Measurements from ENCODE around the gene CENPO.
"Not testable (repeated sequence)": the region's sequence is repeated elsewhere in the genome, so short reads cannot be mapped to it uniquely, and the experiment has no call there.

The CENPO gene

GRCh38 chr2:24824966-24825882 is 32.0 kb downstream of the CENPO start:
- DNase-seq: no peak

- peak; percentile 15 for DNase-seq
Measured at GRCh38 chr2:24825883-24826772, 32.9 kb downstream of the CENPO start.

DNA sequence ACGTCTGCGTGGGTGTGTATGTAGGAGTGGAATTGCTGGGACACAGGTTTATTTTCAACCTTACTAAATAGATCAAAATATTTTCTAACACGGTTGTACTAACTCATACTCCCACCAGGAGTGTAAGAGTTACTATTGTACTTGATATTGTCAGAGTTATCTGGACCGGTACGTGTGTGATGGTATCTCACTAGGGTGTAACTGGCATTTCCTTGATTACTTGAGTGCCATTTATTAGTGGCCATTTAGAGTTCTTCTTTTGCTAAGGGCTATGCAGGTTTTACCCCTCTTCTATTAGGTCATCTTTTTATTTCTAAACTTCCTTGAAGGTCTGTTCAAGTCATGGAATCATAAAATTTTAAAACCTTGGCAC is 33.5 kb downstream of the CENPO start:
- no peak for DNase-seq

DNA sequence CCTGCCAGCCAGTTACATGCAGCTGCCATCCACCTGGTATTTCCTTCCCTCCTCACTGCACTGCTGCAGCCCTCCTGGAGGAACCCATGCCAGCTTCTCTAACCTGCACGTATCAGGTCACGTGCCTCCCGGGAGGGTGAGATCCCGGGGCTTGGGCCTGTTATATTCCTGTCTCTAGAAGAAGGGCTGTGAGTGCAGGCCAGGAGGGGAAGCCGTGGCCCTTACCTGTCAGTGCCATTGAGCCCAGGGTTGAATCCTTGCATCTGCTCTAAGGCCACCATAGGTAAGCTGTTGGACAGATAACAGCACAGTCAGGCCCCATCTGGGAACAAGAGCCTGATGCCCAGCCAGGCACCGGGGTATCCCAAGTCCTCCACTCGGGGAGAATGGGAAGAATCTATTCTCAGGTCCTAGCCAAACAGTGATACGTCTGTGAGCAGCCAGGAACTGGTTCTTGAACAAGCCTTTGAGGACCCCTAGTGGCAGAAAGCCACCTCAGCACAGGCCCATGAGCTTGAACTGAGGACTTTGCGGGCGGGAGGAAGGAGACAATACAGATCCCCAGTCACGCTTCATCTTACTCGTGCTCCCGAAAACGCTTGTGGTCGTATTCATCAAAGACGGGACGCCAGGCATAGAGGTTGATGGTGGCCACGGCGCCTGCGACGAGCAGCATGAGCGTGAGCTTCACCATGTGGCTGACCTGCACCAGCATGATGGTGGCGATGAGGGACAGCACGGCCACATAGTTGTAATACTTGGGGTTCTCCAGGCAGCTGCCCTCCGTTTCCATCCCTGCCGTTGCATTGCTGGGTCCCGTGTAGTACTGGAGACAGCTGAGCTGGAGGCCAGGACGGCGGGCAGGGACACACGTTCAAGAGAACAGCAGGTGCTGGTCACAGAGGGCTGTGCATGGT is 34.4 kb downstream of the CENPO start:
- peak; percentile 89 for DNase-seq

- no peak for DNase-seq
Measured at GRCh38 chr2:24828238-24828996, 35.2 kb downstream of the CENPO start.

GRCh38 chr2:24830351-24830750 is 37.1 kb downstream of the CENPO start:
- no peak for DNase-seq

- no peak for DNase-seq
Measured at GRCh38 chr2:24830786-24831185, 37.6 kb downstream of the CENPO start.

DNA sequence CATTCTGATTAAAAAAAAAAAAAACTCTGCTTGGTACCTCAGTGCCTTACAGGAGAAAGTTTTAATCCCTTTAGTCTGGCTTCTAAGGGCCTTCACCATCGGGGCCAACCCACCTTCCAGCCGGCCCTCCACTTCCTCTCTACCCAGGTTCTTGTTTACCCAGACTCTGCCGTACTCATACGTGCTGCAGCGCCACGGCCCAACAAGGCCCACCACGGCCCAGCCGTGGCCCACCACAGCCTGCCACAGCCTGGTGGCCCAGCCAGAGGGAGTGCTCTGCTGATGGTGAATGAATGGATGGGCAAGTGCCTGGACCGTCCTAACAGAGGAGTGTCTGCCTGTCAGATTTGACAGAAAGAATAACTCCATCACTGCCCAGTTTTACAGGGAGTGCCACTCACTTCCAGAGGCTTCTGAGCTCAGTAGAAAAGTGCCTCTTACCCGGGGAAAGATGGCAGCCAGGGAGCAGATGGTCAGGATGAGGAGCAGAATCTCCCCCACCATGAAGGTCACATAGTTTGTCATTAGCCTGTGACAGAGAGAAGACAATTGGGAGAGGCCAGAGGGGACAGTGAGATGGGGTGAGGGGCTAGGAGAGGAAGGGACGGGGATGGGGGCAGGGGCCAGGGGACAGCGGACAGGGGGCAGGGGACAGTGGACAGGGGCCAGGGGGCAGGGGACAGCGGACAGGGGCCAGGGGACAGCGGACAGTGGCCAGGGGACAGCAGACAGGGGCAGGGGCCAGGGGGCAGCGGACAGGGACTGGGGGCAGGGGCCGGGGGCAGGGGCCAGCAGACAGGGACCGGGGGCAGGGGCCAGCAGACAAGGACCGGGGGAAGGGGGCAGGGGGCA is 38.2 kb downstream of the CENPO start:
- DNase-seq: no peak

GRCh38 chr2:24832073-24832461 is 38.8 kb downstream of the CENPO start:
- DNase-seq: peak; percentile 82

DNA sequence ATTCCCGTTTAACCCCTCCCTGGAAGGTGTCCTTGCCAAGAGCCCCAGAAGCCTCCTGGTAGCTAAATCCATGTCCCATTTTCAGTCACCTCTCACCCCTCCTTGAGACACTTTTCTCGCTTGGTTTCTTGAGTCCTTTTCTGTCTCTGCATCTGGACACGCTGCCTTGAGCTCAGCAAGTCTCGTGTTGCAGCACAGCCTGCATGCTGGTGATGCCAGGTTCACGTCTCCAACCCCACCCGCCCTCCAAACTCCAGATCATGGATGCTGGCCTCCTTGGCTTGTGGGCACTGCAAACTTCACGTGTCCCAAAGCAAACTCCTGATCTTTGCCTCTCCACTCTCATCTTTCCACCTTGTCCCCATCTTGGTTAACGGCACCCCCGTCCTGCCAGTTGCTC is 39.3 kb downstream of the CENPO start:
- DNase-seq: no peak

GRCh38 chr2:24832931-24833701 is 39.9 kb downstream of the CENPO start:
- no peak for DNase-seq

DNA sequence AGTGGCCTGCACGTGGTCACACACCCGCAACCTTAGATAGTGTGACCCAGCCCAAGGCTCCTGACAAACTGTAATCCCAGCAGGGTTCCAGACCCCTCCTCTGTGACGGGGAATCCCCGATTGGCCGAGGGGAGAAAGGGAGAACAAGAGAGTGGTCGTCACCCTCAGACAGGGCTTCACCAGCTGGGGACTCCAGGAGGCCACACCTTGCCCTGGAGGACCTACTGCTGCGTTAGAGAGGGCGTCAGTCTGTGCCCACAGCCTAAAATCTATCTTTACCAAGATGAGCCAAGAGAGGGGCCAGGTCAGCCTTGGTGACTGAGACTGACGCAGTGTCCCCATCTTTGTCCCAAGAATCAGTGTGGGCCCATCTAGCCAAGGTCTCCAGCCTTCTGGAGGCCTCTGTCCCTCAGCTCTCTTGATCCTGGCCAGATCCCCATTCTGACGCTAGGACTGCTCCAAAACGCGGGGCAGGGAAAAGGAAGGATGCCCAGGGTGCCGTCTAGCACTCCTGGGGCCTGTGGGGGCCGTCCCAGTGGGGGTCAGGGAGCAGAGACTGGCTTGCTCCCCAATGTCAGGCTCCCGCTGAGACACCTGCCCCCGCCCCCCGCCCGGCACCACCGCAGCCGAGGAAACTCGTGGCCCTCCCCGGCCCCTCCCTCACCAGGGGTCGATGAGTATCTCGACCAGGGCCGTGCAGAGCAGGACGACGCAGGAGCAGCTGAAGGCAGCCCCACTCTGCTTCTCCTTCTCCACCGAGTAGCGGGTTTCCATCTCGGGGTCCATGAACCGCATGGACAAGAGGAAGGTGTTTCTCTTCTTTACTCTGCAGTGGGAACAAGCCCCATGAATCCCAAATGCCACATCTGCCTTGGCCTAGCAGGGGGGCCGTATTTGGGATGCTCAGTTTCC is 40.9 kb downstream of the CENPO start:
- DNase-seq: no peak

DNA sequence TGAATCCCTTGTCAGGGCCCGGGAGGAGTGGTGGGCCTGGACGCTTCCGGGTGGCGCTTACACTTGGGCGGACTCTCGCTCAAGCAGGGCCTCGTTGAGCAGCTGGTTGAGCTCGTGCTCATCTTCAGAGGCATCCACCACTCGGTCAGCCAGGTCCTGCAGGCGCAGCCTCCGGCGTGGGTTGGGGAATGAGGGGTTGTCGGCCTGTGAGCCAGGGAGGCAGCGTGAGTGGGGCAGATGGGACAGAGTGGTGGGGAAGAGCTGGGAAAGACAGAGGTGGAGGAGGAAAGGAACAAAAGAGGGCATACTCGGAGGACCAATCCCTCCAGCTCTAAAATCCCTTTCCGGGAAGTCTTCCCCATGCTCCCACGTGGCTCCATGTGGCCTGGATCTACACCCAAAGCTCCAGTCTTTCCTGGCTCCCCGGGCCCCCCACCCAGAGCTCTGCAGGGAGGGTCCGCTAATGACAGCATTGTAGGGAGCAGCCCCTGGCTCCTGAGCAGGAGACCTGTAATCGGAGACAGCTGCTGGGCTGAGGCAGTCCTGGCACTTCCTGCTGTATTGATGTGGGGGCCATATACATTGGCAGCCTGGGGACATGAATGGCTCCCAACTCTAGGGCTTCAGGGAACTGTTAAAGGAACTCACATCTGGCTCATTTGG is 41.6 kb downstream of the CENPO start:
- DNase-seq: no peak

DNA sequence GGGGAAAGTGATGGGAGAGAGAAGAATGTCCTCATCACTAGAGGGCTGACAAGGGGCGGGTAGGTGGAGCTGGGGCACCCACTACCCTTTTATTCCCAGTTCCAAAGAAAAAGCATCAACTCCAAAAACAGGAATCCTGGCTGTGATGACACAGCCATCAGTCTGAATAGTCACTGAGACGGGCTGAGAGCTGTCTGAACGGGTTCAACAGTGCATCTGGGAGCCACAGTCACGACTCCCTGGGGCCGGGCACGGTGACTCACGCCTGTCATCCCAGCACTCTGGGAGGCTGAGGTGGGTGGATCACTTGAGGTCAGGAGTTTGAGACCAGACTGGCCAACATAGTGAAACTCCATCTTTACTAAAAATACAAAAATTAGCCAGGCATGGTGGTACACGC is 42.2 kb downstream of the CENPO start:
- not testable (repeated sequence) for DNase-seq

DNA sequence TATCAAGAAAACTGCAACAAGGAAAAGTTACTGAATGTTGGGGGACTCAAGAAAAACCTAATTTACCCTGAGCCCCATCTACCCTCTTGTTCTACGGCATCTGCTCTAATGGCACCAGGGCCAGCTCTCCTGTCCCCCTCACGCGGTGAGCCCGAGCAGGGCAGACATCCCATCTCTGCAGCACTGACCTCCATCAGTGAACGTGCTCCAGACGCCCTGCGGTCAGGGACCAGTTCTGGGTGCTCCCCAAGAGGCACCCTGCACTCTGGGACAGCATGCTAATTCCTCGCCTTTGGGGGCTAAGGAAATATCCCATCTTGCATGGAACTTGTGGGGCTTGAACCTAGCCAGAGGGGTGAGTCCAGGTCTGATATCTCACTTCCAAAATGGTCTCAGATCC is 43.0 kb downstream of the CENPO start:
- DNase-seq: no peak

DNA sequence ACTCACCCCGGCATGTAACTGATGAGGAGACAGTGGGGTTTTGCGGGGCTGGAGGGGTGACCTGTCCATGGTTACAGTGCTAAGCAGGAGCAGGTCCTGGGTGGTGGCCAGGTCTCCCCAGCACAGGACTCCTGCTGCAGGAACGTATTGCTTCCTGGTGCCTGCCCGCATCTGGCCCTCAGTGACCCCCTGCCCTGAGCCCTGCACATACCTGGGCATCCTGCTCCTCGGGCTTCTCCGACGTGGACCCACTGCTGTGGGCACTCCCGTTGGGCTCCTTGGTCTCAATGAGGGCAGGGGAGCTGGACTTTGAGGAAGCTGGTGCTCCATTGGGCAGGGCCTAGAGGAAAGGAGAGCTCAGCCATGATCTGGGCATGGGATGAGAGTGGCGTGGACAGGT is 43.5 kb downstream of the CENPO start:
- DNase-seq: no peak

DNA sequence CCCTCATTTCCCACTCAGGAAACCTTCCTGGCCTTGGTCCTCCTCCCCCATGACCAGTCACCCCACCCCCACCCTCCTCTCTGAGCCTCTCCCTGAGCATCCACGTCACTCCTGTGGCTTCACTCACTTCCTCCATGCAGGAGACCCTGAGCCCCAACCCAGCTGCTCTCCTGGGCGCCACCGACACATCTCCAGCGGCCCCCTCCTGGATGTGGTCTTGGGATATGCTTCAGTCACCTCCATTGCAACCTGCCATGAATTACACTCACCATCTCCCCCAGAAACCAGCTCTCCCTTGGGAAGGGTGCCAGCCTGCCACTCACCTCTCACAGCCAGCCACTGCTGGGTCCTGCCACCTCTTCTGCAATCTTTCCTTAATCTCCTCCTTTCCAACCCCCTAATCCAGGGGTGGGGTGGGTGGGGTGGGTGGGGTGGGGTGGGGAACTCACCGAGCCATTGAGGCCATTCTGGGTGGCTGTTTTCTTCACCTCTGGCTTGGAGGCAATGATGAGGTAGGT is 44.8 kb downstream of the CENPO start:
- DNase-seq: no peak

DNA sequence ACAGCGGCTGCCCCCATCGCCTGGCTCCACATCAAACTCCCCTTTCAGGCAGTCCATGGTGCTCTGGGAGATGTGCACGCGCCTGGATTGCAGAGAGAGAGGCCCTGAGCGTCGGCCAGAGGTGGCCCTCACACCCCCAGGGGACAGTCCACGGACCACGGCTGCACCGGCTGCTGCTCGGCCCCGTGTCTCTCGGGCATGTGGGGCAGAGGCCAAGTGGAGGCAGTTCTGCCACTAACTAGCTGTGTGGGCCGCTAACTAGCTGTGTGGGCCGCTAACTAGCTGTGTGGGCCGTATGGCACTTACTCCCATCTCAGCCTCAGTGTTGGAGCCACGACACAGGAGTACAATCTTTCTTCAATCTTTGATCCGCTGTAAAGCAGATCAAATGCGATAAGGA is 45.3 kb downstream of the CENPO start:
- DNase-seq: no peak

Measured in right hindlimb (tissue), 1 donor.